Measurements from ENCODE around the gene TMA16. TPM values are rescaled to one million over a fixed set of nuclear protein-coding genes. Genes with fewer than 3 reads are reported as not detected.

TMA16 gene
- total and polyA plus RNA-seq, 2 of the 8 experiments (the other 6 are each of a cell fraction or from before 2014, with no cell fraction given) = 8.0 to 64.2 TPM

DNA sequence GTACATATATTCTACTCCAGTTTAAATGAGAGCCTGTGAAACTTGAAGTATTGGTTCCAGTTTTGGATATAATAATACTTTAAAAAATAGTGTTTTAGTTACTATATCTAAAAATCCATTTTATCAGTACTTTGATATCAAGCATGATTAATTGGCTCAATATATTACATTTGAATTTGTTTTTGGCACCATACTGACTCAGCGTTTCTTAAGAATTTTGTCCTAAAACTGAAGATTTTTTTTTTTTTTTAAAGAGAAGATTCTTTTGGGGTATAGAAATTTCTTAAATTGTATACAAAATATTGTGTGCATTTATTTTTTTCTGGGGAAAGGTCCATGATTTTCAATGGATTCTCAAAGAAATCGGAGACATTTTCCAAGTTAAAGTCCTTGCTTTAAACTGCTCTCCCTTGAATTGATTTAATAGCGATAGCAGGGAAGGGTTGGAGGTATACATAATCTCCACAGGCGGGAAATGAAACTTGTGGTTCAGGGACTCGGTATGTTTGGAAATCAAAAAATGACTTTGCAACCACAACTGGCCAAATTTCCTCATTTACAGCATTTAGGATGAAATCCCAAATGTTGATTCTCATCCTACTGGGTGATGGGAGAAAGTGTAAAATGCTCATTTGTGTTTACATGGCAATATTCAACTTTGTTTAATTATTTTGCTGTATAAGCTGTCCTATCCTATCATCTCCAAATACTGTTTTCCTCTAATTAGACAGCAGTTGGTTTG lies 62.3 kb downstream of the TMA16 start:
- Histone ChIP-seq H4K20me1 (replicated peaks in 1 of 2; ENCODE audit: control insufficient read depth in 1 of 2, insufficient read depth in 2 of 2, low read length in 2 of 2) (no peaks in the 10 kb centered on the region), H3K4ac (replicated peaks; ENCODE audit: insufficient read length, low read depth, low read length) (no peak overlapping the region), H4K91ac (replicated peaks; ENCODE audit: insufficient read length, low read length) (no peak overlapping the region), H2BK20ac (ENCODE audit: low read length) (no peak overlapping the region), H3K56ac (replicated peaks; ENCODE audit: insufficient read length, low read depth, low read length) (no peak overlapping the region), H3K23me2 (ENCODE audit: low read depth, low read length) (peaks cover 2% of the 10 kb centered on the region; the same call in 1 of the 2 replicates), H2BK120ac (replicated peaks; ENCODE audit: low read depth, low read length) (no peak overlapping the region), H3K36me3 (ENCODE audit: control insufficient read depth in 2 of 4, insufficient read depth in 4 of 4, low read length in 3 of 4) (no peaks in the 10 kb centered on the region), H3K23ac (ENCODE audit: insufficient read length) (no peak overlapping the region), H3K9me3 (ENCODE audit: insufficient read depth in 2 of 2, low read depth in 1 of 2, low read length in 1 of 2) (no peaks in the 10 kb centered on the region), H4K8ac (ENCODE audit: extremely low read depth, insufficient read depth, low read length) (no peak overlapping the region), H2BK5ac (ENCODE audit: low read depth, low read length) (no peak overlapping the region), H3K79me1 (ENCODE audit: low read depth, low read length) (no peaks in the 10 kb centered on the region), H2AK5ac (ENCODE audit: low read depth, low read length) (no peak overlapping the region), H3K27me3 (replicated peaks in 1 of 4; ENCODE audit: control insufficient read depth in 3 of 4, extremely low read depth in 1 of 4, insufficient read depth in 3 of 4, low read length in 3 of 4) (no peaks in the 10 kb centered on the region), H3K79me2 (ENCODE audit: control insufficient read depth in 1 of 2, insufficient read depth in 2 of 2, low read length in 2 of 2) (no peaks in the 10 kb centered on the region), H2BK15ac (ENCODE audit: low read length) (no peak overlapping the region), H3K4me1 (replicated peaks in 1 of 4; ENCODE audit: control insufficient read depth in 3 of 4, insufficient read depth in 4 of 4, low read length in 3 of 4) (no peaks in the 10 kb centered on the region), H3K14ac (ENCODE audit: insufficient read length) (no peak overlapping the region), H3K9ac (replicated peaks in 1 of 4; ENCODE audit: extremely low read depth in 1 of 4, low read depth in 3 of 4, low read length in 3 of 4) (no peak overlapping the region), H3K27ac (ENCODE audit: low read depth, low read length) (no peak overlapping the region), H2AFZ (ENCODE audit: low read length) (no peak overlapping the region), H4K5ac (ENCODE audit: insufficient read length, low read depth, low read length) (no peak overlapping the region), H3K18ac (ENCODE audit: extremely low read depth, low read length) (no peak overlapping the region), H3K4me2 (ENCODE audit: insufficient read depth in 1 of 2, low read depth in 2 of 2, low read length in 2 of 2) (no peak overlapping the region), H3K4me3 (ENCODE audit: extremely low read depth in 1 of 4, insufficient read depth in 2 of 4, low read depth in 3 of 4, low read length in 4 of 4) (no peak overlapping the region), H2BK12ac (ENCODE audit: low read depth, low read length) (no peak overlapping the region)
- ChIA-PET CTCF (ENCODE audit: partially characterized antibody) (interaction anchor here (0.8 to 11.1 kb wide), 23 partner anchors 9 to 1177 kb away, joined by 3 to 119 read pairs (median 5); no protein-coding TSS in a partner anchor), POLR2A (ENCODE audit: partially characterized antibody) (interaction anchor here (0.9 kb wide), 1 partner anchor 14 kb away, joined by 3 read pairs; no protein-coding TSS in a partner anchor)
- 74% methylated on average over 5 of the region's 5 CpGs; no CpG with 5 or more reads in 1 of the 2 experiments for WGBS, 2 experiments (ENCODE audit: extremely low coverage in 1 of 2, insufficient coverage in 1 of 2, insufficient read length in 1 of 2, insufficient replicate concordance in 2 of 2, low coverage in 1 of 2, low lambda C conversion rate in 2 of 2, missing lambda C conversion rate in 1 of 2)
- DNase-seq (ENCODE audit: low read depth in 1 of 2, low spot score in 2 of 2) (no peak), FAIRE-seq (no peak)
- TF ChIP-seq TAF1 (IDR thresholded peaks at IDR 0.05; ENCODE audit: low read depth, low read length) = no peak
- TF ChIP-seq EGR1 (IDR thresholded peaks at IDR 0.05; ENCODE audit: borderline replicate concordance, low read depth, low read length) = no peak
- TF ChIP-seq MAFK (IDR thresholded peaks at IDR 0.05; ENCODE audit: low read depth, low read length) = no peak
- no peak for TF ChIP-seq FOSL1 (IDR thresholded peaks at IDR 0.05; ENCODE audit: insufficient read depth, low read depth, low read length)
- TF ChIP-seq SRF (IDR thresholded peaks at IDR 0.05; ENCODE audit: low read depth, low read length) = no peak
- TF ChIP-seq RFX5 (IDR thresholded peaks at IDR 0.05; ENCODE audit: borderline replicate concordance, low read depth, low read length) = no peak
- no peak for TF ChIP-seq BCL11A (IDR thresholded peaks at IDR 0.05; ENCODE audit: low read depth in 2 of 2, low read length in 2 of 2)
- no peak for TF ChIP-seq TEAD4 (IDR thresholded peaks at IDR 0.05; ENCODE audit: low read depth, low read length)
- TF ChIP-seq ZNF274 (IDR thresholded peaks at IDR 0.05; ENCODE audit: borderline replicate concordance, extremely low read depth, low read length) = no peak
- no peak for TF ChIP-seq BACH1 (IDR thresholded peaks at IDR 0.05; ENCODE audit: low read length)
- TF ChIP-seq KDM1A (IDR thresholded peaks at IDR 0.05; ENCODE audit: borderline replicate concordance, low read length) = no peak
- TF ChIP-seq CHD1 (IDR thresholded peaks at IDR 0.05; ENCODE audit: low read depth, low read length) = no peak
- TF ChIP-seq EZH2 (IDR thresholded peaks at IDR 0.05; ENCODE audit: low read depth, low read length, severe bottlenecking) = no peak
- no peak for TF ChIP-seq POU5F1 (IDR thresholded peaks at IDR 0.05; ENCODE audit: low read depth, low read length)
